NCI-H2196 treated with DMSO at 0.1 percent for 48 hours (cell line): ENCODE results near the gene CCDC171.
"Not testable (repeated sequence)": the region's sequence is repeated elsewhere in the genome, so short reads cannot be mapped to it uniquely, and the experiment has no call there.

Experiments
- DNase-seq: peaks from one replicate; lab custom pipeline; 2025; ENCODE audit not compliant: unreplicated experiment; lab: John Stamatoyannopoulos, UW

CCDC171 gene

DNA sequence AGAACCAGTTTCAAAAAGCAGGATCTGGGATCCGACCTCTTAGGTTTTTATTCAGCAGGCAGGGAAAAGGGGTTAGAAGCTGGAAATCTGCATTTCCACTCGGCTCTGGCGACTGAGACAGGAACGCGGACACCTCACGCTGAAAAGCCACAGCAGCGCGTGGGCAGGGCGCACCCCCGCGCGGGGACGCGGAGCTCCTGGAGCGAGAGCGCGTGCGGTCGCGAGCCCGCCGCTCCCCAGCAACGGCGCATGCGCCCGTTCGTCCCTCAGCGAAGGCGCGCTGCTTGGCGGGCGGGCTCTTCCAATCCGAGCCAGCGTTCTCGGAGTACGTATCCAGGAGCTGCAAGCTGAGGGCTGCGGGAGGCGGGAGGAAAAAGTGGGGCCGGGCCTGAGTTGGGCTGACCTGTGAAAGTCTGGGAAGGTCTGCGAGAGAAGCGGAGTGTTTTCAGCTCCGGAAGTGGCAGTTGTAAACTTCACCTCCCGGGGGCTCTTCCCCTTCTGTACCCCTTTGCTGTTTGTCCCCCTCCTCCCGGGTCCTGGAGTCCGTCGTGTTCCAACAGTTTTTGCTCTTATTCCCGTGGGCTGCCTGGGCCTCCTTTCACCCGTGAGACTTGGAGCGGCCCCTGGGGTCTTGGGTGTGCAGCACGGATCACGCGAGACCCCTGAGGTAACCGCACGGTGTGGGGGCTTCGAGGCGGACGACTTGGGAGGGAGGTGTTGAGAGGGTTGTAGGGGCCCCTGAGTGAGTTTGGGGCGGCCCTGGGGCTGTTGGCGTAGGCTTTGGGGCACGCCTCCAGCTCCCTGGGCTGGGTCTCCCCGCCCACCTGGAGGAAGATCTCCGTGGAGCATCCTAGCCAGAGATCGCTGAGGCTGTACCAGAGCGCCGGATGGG is at the start of gene CCDC171:
Gene CCDC171, plus strand, starts transcription at position 408 of the 892 bp plus-strand sequence. CDS start 11,046 bp downstream, outside the sequence.
- DNase-seq = peak; percentile 100

GRCh38 chr9:15505921-15506320 is 46.9 kb upstream of the CCDC171 start:
- no peak for DNase-seq

DNA sequence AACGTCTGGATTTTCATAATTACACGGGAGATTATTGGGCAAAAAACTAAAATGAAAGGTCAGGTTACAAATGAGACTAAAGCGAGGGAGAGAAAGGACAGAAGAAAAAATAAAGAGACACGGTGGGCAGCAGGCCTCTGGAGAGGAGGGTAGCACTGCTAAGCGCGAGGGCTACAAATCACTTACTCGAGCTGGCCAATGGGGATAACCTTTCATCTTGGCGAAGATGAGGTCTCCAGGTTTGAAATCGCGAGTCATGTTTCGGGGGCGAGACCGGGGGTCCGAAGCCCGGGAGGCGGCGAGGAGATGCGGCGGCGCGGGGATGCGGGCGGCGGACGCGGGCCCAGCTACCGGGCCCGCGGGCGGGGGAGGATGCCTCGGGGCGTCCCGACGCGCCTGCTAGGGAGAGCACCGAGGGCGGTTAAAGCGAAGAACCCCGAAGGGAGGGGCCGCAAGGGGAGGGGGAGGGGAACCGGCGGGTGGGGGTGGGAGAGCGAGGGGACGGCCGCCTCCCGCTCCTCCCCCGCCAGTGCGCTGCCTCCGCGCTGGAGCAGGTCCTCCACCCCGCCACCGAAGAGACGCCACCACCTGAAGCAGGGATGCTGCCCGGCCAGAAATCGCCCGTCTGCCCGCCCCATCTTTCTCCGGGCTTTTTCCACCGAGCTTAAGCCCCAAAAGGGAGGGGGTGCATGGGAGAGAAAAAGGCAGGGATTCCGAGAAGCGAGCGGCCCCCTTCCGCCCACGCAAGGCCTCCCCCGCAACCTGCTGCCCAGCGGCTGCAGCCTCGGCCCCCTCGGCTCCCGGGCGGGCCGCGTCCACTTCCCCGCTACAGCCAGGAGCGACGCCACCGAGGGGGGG is 42.7 kb upstream of the CCDC171 start:
- no peak for DNase-seq

- peak; percentile 99 for DNase-seq
Measured at GRCh38 chr9:15510789-15511575, 41.9 kb upstream of the CCDC171 start, which contains the start of gene PSIP1. Gene PSIP1, minus strand, starts transcription at chr9:15510970. Its CDS starts 782 bp downstream, at chr9:15510188.

DNA sequence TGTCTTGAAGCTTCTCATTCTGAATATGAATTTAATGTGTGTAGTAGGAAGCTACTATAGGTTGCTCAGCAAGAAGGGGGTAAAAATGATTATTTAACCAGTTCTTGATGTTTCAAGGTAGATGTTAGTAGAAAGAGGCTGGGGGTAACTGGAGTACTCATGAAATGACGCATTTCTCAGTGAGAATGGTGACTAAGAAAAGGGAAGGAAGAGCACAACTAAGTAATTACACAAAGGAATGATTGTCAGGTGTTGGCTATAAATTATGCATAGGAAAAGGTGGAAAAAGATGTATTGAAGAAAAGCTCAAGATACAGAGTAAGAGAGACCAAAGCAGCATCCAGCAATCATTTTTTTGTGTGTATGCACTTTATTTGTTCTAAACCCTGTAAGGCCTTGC is 40.6 kb upstream of the CCDC171 start:
- DNase-seq = no peak

GRCh38 chr9:15512889-15513288 is 40.0 kb upstream of the CCDC171 start:
- DNase-seq = no peak

DNA sequence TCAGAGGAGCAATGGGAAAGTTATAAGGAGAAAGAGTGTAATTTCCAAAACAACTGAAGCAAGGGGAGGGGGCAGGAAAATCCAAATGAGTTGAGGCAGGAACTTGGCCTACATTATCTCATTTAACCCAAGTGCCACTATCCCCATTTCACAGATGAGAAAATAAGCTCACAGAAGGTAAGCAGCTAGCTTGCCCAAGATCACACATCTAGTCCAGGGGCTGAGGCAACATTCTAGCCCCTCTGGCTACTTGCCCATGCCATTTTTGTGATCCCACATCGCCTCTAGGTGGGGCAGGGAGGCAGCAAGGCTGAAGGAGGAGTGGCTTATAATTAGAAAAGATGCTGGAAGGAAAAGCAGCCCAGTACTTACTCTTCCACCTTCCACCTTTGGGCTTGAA is 39.5 kb upstream of the CCDC171 start:
- DNase-seq = no peak

- DNase-seq = no peak
Measured at GRCh38 chr9:15519831-15520230, 33.0 kb upstream of the CCDC171 start.

DNA sequence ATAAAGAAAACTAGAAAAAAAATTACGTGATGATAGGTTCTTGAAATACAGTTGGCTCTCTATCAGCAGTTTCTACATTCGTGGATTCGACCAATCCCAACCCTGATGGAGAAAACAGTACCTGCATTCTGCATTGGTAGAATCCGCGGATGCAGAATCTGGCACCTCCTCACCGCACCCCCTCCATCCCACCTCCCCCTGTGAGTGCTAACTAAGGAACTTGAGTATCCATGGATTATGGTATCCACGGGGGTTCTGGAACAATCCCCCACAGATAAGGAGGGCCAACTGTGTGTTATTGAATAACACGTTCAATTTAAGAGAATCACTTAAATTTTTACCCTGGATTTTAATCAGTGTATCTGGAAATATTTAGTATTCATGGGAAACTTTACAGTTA is 31.6 kb upstream of the CCDC171 start:
- DNase-seq = no peak

GRCh38 chr9:15522130-15522755 is 30.6 kb upstream of the CCDC171 start:
- DNase-seq = no peak

DNA sequence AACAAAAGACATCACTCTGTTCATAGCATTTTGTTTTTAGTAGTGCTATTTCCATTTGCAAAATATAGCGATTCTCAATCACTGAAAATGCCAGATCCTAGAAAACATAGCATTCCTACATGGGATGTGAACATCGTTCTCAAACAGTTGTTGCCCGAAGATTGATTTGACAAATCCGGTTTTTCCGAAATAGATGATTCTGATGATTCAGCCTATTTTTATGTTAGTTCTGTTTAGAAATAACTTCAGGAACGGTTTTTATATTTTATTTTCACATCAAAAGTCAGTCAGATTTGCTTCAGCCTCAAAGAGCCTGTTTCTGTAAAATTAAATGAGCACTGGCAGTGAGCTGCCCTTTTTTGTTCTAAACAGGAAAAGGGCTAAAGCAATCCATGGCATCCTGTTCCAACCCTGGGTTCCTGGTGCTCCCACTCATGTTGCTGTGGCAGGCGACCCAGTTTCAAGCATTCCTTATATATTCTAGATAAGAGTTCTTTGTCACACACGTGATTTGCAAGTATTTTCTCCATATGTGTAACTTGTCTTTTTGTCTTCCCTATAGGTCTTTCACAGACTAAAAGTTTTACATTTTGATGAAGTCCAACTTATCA is 27.9 kb upstream of the CCDC171 start:
- no peak for DNase-seq

GRCh38 chr9:15525958-15526357 is 26.9 kb upstream of the CCDC171 start:
- no peak for DNase-seq

DNA sequence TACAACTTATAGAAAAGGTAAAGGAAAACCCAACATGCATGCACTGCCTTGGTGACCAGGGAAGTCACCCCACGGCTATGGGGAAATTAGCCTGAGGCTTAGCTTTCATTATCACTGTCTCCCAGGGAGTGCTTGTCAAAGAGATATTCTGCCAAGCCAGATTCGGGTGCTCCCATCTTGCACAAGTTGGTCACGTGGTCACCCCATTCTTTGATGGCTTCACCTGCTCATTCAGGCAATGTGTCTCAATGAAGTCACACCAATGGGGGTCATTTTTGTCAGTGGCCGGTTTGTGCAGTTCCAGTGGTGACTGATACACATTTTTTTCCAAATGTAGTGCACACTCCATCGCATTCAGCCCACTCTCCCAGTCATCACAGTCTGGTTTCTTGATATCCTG is 25.8 kb upstream of the CCDC171 start:
- DNase-seq = not testable (repeated sequence)

DNA sequence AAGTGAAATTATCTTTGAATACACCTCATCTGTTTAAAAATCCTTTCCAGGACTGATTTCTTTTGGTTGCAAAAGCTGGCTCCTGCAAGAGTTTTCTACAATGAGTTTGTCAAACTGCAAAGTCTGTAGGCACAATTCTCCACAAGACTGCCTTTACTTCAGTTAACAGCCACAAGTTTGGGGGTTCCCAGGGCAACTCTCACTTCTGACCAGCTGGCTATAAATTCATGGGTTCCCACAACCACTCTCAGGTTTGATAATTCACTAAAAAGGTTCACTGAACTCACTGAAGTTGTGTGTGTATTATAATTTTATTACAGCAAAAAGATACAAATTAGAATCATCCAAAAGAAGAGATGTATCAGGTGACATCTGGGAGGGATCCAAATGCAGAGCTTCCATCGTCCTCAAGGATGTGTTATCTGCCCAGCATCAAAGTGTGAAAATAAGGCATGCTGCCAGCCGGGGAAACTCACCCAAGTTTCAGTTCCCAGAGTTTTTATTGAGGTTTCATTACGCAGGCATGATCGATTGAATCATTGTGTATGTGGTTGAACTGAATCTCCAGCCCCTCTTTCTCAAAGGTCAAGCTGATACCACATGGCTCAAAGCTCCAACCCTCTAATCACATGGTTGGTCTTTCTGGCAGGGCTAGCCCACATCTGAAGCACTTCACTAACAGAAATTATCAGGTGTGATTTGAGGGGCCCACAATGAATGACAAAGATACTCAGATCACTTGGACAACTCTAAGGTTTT is 23.1 kb upstream of the CCDC171 start:
- no peak for DNase-seq

DNA sequence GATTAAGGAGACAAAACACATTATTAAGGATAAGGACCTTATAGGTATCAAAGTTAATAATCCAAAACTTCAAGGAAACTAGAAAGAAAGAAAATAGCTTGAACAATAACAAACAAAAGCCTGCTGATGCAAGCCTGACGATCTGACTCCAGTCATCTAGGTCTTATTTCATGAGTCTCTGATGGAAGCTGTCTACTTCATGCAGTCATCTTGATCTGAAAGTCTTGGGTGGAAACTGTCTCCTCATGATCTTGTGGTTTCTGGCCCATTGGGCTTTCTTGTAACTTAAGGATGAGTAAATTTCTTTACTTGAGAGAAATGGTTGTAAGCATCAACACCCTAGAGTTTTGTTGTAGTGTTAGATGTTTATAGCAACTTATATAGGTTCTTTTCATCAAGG is 21.5 kb upstream of the CCDC171 start:
- DNase-seq = no peak

DNA sequence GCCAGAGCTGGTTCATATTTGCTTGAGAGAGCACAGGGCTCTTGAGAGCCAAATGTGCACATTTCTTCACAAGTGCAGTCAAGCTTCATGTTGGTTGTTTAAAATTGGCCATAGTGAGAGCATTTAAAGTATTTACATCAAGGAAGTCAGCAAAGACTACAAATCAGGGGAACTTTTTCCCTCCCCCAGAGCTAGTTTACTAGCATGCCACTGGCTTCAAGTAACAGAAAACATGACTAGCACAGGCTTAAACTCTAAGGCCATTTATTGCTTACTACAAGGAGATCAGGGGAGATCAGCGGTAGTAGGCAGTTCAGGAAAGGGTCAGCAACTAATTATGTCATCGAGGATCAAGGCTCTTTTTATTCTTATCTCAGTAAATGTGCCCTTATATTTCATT is 11.0 kb upstream of the CCDC171 start:
- no peak for DNase-seq

GRCh38 chr9:15542624-15543023 is 10.2 kb upstream of the CCDC171 start:
- DNase-seq = no peak

DNA sequence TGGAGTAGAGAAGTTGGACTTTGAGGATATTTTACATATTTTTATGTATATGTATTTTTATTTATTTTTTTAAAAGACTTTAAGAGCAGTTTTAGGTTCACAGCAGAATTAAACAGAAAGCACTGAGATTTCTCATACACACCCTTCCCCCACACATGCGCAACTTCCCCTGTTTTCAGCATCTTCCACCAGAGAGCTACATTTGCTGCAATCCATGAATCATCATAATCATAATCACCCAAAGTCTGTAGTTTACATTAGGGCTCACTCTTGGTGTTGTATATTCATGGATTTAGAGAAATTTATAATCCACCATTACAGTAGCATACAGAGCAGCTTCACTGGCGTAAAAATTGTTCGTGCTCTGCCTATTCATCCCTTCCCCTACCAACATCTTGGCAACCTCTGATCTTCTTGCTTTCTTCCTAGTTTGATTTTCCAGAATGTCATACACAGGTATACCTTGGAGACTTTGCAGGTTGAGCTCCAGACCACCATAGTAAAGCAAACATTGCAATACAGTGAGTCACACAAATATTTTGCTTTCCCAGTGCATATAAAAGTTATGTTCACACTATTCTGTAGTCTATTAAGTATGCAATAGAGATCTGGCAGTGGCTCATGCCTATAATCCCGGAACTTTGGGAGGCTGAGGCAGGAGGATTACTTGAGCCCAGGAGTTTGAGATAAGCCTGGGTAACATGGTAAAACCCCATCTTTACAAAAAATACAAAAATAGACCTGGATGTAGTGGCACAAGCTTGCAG is 9.6 kb upstream of the CCDC171 start:
- DNase-seq = no peak

- DNase-seq = no peak
Measured at GRCh38 chr9:15549611-15550010, 3.2 kb upstream of the CCDC171 start.
